OCI-LY7 (cell line): ENCODE data around the gene C15orf61. TPM values are rescaled to one million over a fixed set of nuclear protein-coding genes. Genes with fewer than 3 reads are reported as not detected.

Experiments used
- BruUV-seq: library from RNA; stranded (reverse); fragments of 400-500 nt; replicated peaks from 2 replicates; lab custom pipeline; 2021; lab: Mats Ljungman, UMichigan
- CTCF ChIA-PET: fragments of 300-600 bp; sonication (Branson Sonifier 250); formaldehyde crosslinking; loops from one replicate; lab custom pipeline; 2022; ENCODE audit warnings: antibody characterized with exemption; ENCODE audit not compliant: unreplicated experiment; lab: Charles Lee
- POLR2A ChIA-PET: fragments of 300-600 bp; sonication (Branson Sonifier 250); formaldehyde crosslinking; loops from one replicate; lab custom pipeline; 2022; ENCODE audit warnings: antibody characterized with exemption; lab: Charles Lee
- DNase-seq: peaks from one replicate; pipeline ENCODE4 v3.0.0-alpha.2; 2015; ENCODE audit warnings: low spot score
- H2AFZ ChIP-seq: fragments of 200-600 bp; sonication (generic), shearing (Covaris generic); 2 replicates; pipeline ENCODE4 v1.6.1; 2014; ENCODE audit warnings: mild to moderate bottlenecking, antibody characterized with exemption, low read length, moderate library complexity
- H3K27ac ChIP-seq: fragments of 200-600 bp; sonication (generic); 2 replicates; pipeline ENCODE4 v1.5.1; 2014; ENCODE audit warnings: mixed run types, low read depth, mild to moderate bottlenecking, moderate library complexity, low read length, inconsistent platforms; ENCODE audit not compliant: poor library complexity, severe bottlenecking
- H3K36me3 ChIP-seq: fragments of 200-600 bp; sonication (generic); 2 replicates; pipeline ENCODE4 v1.6.1; 2014; ENCODE audit warnings: mild to moderate bottlenecking, antibody characterized with exemption, low read length, moderate library complexity, mixed read lengths; ENCODE audit not compliant: insufficient read depth
- H3K4me1 ChIP-seq: fragments of 200-600 bp; sonication (generic); 2 replicates; pipeline ENCODE4 v1.5.1; 2014; ENCODE audit warnings: mild to moderate bottlenecking, low read length; ENCODE audit not compliant: insufficient read depth, poor library complexity, severe bottlenecking
- H3K4me2 ChIP-seq: fragments of 200-600 bp; sonication (generic); 2 replicates; pipeline ENCODE4 v1.6.1; 2014; ENCODE audit warnings: mild to moderate bottlenecking, low read length
- H3K4me3 ChIP-seq: fragments of 200-600 bp; sonication (generic); 2 replicates; pipeline ENCODE4 v1.5.1; 2014; ENCODE audit warnings: mild to moderate bottlenecking, low read depth, low read length; ENCODE audit not compliant: poor library complexity, severe bottlenecking
- H3K79me2 ChIP-seq: fragments of 200-600 bp; sonication (generic); 2 replicates; pipeline ENCODE4 v1.6.1; 2016; ENCODE audit warnings: low read depth, mild to moderate bottlenecking, low read length, moderate library complexity, mixed read lengths; ENCODE audit not compliant: insufficient read depth
- H3K9me2 ChIP-seq: fragments of 200-600 bp; sonication (generic); 2 replicates; pipeline ENCODE4 v1.6.1; 2016; ENCODE audit warnings: mild to moderate bottlenecking, low read length, mixed read lengths; ENCODE audit not compliant: insufficient read depth
- H3K9me3 ChIP-seq: fragments of 200-600 bp; sonication (generic); 2 replicates; pipeline ENCODE4 v1.6.1; 2014; ENCODE audit warnings: mild to moderate bottlenecking, mixed run types, low read length, mixed read lengths
- H4K20me1 ChIP-seq: fragments of 200-600 bp; sonication (generic); 2 replicates; pipeline ENCODE4 v1.6.1; 2014; ENCODE audit warnings: mild to moderate bottlenecking, antibody characterized with exemption, low read length, moderate library complexity, mixed read lengths; ENCODE audit not compliant: insufficient read depth
- CTCF ChIP-seq: fragments of 200-600 bp; sonication (generic); conservative IDR thresholded peaks from 2 replicates; pipeline ENCODE4 v1.5.1; 2014; ENCODE audit warnings: mild to moderate bottlenecking, antibody characterized with exemption, low read length, moderate library complexity, mixed read lengths
- EZH2phosphoT487 ChIP-seq: fragments of 200-600 bp; sonication (generic); IDR thresholded peaks from 2 replicates; pipeline ENCODE4 v1.6.1; 2018; ENCODE audit warnings: low read depth, borderline replicate concordance, mild to moderate bottlenecking, mixed run types, antibody characterized with exemption, low read length, moderate library complexity, mixed read lengths
- intact Hi-C: fragments of 100-400 bp; cut with micrococcal nuclease; formaldehyde crosslinking; loops from one replicate; pipeline ENCODE4 v1.10.0; 2022; ENCODE audit not compliant: unreplicated experiment
- total RNA-seq, 2 experiments: library from RNA; depleted of rRNA in 1 of 2; stranded (reverse); fragments of >200 nt in 1 of 2; shearing (Covaris generic) in 1 of 2; gene quantifications; 2 replicates each; pipeline ENCODE4 v1.2.3, GENCODE V29; 2014 to 2022

Gene C15orf61
- total RNA-seq, 2 experiments from 2014 or later, result 9.3 to 13.3 TPM

DNA sequence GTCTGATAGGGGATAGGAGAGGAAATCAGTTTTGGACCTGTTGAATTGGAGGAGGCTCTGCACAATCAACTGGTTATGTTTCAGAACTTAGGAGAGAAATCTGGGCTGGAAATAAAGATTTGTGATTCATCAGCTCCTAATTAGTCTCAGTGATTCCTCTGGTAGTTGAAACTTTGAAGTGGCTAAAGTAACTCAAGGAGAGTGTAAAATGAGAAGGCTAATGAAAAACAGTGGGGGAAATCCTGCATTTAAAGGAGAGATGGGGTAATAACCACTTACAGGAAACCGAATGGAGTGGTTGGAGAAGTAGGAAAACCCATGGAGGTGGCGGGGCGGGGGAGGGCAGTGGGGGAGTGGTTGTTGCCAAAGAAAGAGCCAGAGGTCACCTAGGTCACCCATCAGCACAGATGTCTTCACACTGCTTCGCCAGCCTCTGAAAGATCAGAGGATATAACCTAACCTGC lies 54.1 kb downstream of the C15orf61 start:
- DNase-seq, result no peak
- Histone ChIP-seq H3K4me2 (no peak overlapping the region), H3K4me1 (peaks cover 4% of the 10 kb centered on the region), H3K27ac (no peak overlapping the region), H3K79me2 (no peaks in the 10 kb centered on the region), H3K4me3 (no peak overlapping the region), H4K20me1 (no peaks in the 10 kb centered on the region), H3K9me3 (no peaks in the 10 kb centered on the region), H3K9me2 (no peaks in the 10 kb centered on the region), H2AFZ (no peak overlapping the region), H3K36me3 (peaks cover 5% of the 10 kb centered on the region)
- POLR2A ChIA-PET, result no interaction called here
- CTCF ChIA-PET, result no interaction called here
- intact Hi-C loops, result no loop called here
- TF ChIP-seq EZH2phosphoT487, result no peak
- TF ChIP-seq CTCF, result no peak
- BruUV-seq, result no TSS peak

DNA sequence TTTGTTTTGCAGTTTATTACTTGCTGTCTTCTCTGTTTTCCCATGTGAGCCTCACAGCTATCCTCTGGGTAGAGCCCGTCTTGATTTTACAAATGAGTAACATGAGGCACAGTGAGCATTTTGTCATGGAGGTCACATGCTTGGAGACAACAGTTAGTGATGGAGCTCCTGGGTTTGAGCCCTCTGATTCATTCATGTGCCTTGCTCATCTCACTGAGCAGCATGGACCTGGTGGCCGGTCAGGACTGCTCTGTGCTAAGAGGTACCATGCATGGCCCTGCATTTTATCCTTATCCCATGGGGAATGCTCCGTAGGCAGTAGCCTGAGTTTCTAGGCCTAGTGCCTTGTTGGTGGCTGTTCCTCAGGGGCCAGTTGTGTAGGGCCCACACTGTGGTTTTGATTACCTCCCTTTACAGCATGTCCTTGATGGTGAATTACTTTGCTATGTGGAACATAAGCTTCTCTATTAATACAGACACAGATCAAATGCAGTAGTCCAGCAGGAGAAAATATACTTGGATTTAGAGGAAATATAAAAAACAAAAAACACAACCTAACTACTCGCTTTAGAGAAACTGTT lies 57.2 kb downstream of the C15orf61 start:
- Histone ChIP-seq H3K4me1 (peaks cover 4% of the 10 kb centered on the region), H3K27ac (no peak overlapping the region), H3K9me3 (no peaks in the 10 kb centered on the region), H2AFZ (no peak overlapping the region), H3K9me2 (no peaks in the 10 kb centered on the region), H3K4me2 (no peak overlapping the region), H4K20me1 (no peaks in the 10 kb centered on the region), H3K36me3 (peaks cover 12% of the 10 kb centered on the region; the same call in 1 of the 2 replicates), H3K4me3 (no peak overlapping the region), H3K79me2 (no peaks in the 10 kb centered on the region)
- POLR2A ChIA-PET, result no interaction called here
- intact Hi-C loops, result no loop called here
- BruUV-seq, result no TSS peak
- no peak for TF ChIP-seq CTCF
- no peak for TF ChIP-seq EZH2phosphoT487
- no peak for DNase-seq
- CTCF ChIA-PET, result no interaction called here

DNA sequence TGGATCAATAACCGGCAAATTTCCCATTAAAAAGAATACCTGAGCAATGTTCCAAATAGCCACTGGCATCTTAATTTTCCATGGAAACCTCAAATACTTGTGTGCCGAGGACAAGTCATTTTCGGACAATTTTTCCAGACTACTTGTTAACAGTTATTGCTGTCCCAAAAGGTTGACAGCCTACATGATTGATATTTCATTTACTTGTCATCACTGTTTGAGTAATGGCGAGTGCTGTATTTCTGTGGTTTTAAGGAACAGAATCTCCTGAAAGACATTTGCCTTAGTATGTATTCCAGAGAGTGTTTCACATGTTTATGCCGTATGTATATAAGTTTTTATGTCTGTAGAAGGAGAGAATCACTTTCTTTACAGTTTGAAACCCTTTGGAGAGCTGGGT lies 58.2 kb downstream of the C15orf61 start:
- intact Hi-C loops, result no loop called here
- CTCF ChIA-PET, result no interaction called here

More for the DNA sequence above, 58.2 kb downstream of the C15orf61 start:
- H2AFZ ChIP-seq, result no peak overlapping the region
- no TSS peak for BruUV-seq
- POLR2A ChIA-PET, result no interaction called here
- peaks cover 12% of the 10 kb centered on the region; the same call in 1 of the 2 replicates for H3K36me3 ChIP-seq
- DNase-seq, result no peak
- no peaks in the 10 kb centered on the region for H3K79me2 ChIP-seq
- no peak overlapping the region for H3K27ac ChIP-seq
- no peak overlapping the region for H3K4me3 ChIP-seq
- H3K4me2 ChIP-seq, result no peak overlapping the region
- H3K4me1 ChIP-seq, result peaks cover 4% of the 10 kb centered on the region
- no peak for TF ChIP-seq CTCF
- no peak for TF ChIP-seq EZH2phosphoT487
- H3K9me3 ChIP-seq, result no peaks in the 10 kb centered on the region
- H3K9me2 ChIP-seq, result no peaks in the 10 kb centered on the region
- no peaks in the 10 kb centered on the region for H4K20me1 ChIP-seq
